Posterior vena cava (tissue), 2 donors: ENCODE results near the gene FCN3. TPM values are rescaled to one million over a fixed set of nuclear protein-coding genes. Genes with fewer than 3 reads are reported as not detected.
"Not testable (repeated sequence)": the region's sequence is repeated elsewhere in the genome, so short reads cannot be mapped to it uniquely, and the experiment has no call there.

ENCODE experiments used
- DNase-seq: peaks from one replicate; pipeline ENCODE4 v3.0.0-alpha.2; 2020; ENCODE audit warnings: low spot score
- intact Hi-C, 2 donors: fragments of 100-400 bp; cut with DNase I; formaldehyde crosslinking; loops; one replicate each; pipeline versions ENCODE4 v1.14.1 to v1.14.2; 2022 to 2023
- total RNA-seq, 2 donors: library from RNA; stranded (reverse); fragmentation: NEBNext Ultra II Directional; extraction: Animal tissue kit (Norgen Biotek cat#: 25700); gene quantifications; one replicate each; pipeline ENCODE4 v1.2.1, GENCODE V29; 2021
- donor health status: DM: yes; HTN: yes; CAD: no.
- donor health status: DM: yes; HTN: yes; CAD: no.

The FCN3 gene
- total RNA-seq, 2 donors from 2014 or later: 10.4 to 11.6 TPM

- DNase-seq: no peak
Observed at GRCh38 chr1:27388337-27389005, 13.8 kb upstream of the FCN3 start.

GRCh38 chr1:27384797-27385196 lies 10.2 kb upstream of the FCN3 start:
- intact Hi-C loops: loop anchor here in 1 of 2 donors (5.0 kb wide), 2 partner anchors 82 to 1772 kb away; no protein-coding TSS in a partner anchor
- not testable (repeated sequence) for DNase-seq

More at GRCh38 chr1:27388337-27389005, 13.8 kb upstream of the FCN3 start:
- intact Hi-C loops: loop anchor here in 1 of 2 donors (5.0 kb wide), 2 partner anchors 86 to 1776 kb away; no protein-coding TSS in a partner anchor

GRCh38 chr1:27383661-27384060 lies 9.0 kb upstream of the FCN3 start:
- intact Hi-C loops: no loop called here
- no peak for DNase-seq

DNA sequence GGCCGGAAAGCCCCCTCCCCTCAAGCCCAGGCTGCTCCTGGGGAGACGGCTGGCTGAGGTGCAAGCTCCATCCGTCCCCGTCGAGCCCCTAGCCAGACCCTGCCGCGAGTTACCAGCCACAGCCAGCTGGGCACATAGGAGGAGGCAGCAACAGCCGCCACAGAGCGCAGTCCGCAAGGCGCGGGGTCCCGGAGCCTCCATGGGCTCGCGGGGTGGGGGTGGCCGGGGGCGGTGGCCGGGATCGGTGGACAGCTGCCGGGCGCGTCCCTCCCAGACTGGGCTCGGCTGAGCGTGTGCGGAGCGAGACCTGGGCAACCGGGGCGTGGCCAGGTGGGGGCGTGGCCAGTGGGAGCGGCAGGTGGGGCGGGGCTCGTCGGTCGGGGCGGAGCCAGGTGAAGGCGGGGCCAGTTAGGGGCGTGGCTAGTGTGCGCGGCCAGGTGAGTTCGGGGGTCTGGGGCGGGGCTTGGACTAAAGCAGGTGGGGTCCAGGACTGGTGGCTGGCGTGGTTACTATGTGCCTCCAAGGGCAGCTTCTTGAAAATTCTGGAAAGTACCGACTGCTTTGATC lies 8.5 kb upstream of the FCN3 start, which contains the start of gene CD164L2:
Gene CD164L2 (minus strand): TSS at position 295 of the 567 bp plus-strand sequence. CDS start 94 bp downstream, at position 201.
- intact Hi-C loops: no loop called here
- DNase-seq: no peak

- intact Hi-C loops: no loop called here
- no peak for DNase-seq
Observed at GRCh38 chr1:27381969-27382762, 7.5 kb upstream of the FCN3 start.

GRCh38 chr1:27380766-27381733 lies 6.4 kb upstream of the FCN3 start:
- no peak for DNase-seq
- intact Hi-C loops: no loop called here

DNA sequence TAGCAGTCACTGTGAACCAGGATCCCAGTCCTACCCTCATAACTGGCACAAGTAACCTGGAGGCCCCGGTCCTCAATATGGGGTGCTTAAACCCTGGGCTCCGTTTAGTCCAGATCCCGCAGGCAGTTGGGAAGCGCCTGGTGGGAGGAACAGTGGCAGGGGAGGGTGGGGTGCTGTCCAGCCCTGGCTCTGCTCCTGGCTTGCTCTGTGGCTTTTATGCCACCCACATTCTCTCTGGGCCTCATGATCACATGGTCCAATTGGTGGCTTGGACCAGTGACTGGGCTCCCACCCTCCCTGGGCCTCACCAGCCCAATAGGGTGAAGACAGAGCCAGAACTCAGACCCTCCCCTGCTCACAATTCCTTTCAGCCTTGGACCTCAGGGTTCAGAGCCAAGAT lies 5.6 kb upstream of the FCN3 start:
- intact Hi-C loops: no loop called here
- DNase-seq: no peak

DNA sequence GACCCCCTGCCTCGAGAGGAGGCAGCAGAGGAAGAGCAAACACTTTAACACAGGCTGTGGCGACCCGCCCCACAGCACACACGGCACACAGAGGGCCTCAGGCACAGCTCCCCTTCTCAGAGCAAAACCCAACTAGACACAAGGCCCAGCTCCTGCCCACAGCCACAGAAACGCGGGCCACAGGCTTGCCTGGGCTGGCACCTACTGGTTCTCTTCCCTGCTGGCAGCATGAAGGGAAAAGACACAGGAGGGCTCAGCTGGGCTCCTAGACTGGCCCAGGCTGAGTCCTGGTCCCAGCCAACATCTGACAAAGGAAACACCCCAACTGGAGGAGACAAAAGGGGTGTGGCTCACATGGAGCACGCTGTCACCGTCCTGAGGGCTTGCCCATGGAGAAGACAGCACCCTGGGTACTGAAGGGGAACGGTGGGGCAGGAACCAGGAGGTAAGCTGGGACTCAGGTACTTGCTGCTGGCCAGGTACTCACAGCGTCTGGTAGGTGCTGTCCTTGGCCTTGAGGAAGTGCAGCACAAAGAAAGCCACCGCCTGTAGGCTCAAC lies 5.0 kb upstream of the FCN3 start:
- DNase-seq: no peak
- intact Hi-C loops: no loop called here

GRCh38 chr1:27377760-27378495 lies 3.3 kb upstream of the FCN3 start:
- no peak for DNase-seq
- intact Hi-C loops: no loop called here

DNA sequence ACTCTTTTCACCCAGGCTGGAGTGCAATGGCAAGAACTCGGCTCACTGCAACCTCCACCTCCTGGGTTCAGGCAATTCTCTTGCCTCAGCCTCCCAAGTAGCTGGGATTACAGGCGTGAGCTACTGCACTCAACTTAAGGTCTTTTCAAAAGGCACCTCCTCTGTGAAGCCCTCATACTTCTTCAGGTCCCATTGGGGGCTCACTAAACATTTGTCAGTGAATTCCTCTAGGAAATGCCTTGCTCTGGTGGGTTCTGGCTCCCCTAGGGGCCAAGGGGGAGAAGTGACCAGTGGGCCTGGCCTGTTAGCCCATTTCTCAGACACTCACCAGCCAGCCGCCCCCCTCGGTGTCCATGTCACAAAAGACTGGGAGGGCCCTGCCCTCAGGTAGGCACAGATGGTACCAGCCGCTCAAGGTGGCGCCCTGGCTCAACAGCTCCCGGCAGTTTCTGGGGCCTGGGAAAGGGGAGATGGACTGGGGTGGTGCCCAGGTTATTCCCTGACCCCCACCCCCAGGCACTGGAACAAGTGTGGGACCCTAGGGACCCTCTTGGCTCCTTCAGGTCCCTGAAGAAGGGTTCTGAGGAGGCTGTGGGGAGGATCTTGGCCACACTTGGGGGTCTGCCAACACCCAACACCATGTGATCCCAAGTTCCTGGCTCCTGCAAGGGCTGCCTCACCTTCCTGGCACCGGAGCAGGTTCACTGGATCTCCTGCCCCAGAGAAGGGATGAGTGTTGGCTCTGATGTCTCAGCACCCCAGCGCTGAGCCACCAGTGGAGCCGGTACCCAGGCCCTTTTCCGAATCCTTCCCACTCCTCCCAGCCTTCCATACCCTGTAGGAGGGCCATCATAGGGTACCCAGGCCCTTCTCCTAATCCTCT lies 1.6 kb downstream of the FCN3 start:
- intact Hi-C loops: no loop called here
- peak; percentile 67 for DNase-seq

GRCh38 chr1:27372022-27372807 lies 2.4 kb downstream of the FCN3 start:
- intact Hi-C loops: no loop called here
- DNase-seq: no peak

DNA sequence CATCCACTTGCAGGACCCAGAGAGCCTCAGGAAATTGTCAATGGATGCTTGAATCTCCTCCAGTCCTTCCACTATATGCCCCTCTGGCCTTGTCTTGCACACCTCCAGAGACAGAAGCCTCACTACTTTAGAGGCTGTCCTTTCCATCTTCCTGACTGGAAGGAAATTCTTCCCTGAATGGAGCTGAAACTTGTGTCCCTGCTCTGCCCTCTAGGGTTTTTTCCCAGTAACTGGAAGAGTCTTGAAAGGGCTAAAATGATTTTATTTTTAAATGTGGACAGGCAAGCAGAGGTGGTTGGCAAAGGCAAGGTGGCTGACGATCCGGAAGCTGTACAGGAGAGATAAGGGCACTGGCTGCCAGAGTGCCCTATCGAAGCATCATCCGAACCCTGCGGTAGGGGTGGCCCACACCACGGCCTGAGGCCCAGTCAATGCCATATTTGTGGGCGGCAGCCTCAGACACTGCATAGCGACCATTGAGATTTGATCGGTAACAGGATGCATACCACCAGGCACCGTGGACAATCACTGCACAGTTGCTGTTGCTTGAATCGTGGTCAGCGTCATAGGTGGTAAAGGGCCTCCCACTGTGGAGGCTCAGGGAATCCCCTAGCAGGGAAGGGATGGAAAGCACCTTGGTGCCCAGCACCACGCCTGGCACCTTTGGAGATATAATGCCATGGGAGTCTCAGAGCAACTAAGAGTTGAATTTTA lies 5.6 kb downstream of the FCN3 start:
- DNase-seq: no peak
- intact Hi-C loops: no loop called here

- intact Hi-C loops: no loop called here
- no peak for DNase-seq
Observed at GRCh38 chr1:27367160-27367650, 7.4 kb downstream of the FCN3 start.

GRCh38 chr1:27366411-27367159 lies 8.0 kb downstream of the FCN3 start, which contains the start of gene MAP3K6:
Gene MAP3K6, minus strand, starts transcription at chr1:27366961. Its CDS starts 364 bp downstream, at chr1:27366597.
- DNase-seq: peak; percentile 96
- intact Hi-C loops: no loop called here

DNA sequence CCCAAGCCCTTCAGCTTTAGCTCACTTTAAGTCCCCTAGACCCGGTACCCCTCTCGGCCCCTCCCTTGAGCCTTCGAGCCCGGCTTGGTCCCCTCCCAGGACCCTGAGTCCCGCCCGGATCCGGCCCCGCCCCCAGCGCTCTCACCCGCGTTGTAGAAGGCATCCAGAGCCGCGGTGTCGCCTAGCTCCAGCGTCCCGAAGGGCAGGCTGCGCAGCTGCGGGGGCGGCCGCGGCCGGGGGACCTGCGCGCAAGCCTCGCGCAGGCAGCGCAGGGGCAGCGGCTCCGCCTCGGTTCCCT lies 8.6 kb downstream of the FCN3 start:
- intact Hi-C loops: no loop called here
- peak; percentile 97 for DNase-seq
